GM12873 (cell line): ENCODE data around the gene FOXD2.

Experiments used
- TF ChIP-seq, protein P1 (sequence below): IDR thresholded peaks from 2 replicates; pipeline ENCODE4 v1.5.1; 2012; ENCODE audit warnings: low read depth, mild to moderate bottlenecking, moderate library complexity, low read length, control low read depth; ENCODE audit not compliant: insufficient read depth; ENCODE audit errors: missing control alignments

Gene FOXD2

GRCh38 chr1:47432071-47433036 is 5.5 kb upstream of the FOXD2 start:
- TF ChIP-seq, protein P1, sequence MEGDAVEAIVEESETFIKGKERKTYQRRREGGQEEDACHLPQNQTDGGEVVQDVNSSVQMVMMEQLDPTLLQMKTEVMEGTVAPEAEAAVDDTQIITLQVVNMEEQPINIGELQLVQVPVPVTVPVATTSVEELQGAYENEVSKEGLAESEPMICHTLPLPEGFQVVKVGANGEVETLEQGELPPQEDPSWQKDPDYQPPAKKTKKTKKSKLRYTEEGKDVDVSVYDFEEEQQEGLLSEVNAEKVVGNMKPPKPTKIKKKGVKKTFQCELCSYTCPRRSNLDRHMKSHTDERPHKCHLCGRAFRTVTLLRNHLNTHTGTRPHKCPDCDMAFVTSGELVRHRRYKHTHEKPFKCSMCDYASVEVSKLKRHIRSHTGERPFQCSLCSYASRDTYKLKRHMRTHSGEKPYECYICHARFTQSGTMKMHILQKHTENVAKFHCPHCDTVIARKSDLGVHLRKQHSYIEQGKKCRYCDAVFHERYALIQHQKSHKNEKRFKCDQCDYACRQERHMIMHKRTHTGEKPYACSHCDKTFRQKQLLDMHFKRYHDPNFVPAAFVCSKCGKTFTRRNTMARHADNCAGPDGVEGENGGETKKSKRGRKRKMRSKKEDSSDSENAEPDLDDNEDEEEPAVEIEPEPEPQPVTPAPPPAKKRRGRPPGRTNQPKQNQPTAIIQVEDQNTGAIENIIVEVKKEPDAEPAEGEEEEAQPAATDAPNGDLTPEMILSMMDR, result peak; percentile 87

DNA sequence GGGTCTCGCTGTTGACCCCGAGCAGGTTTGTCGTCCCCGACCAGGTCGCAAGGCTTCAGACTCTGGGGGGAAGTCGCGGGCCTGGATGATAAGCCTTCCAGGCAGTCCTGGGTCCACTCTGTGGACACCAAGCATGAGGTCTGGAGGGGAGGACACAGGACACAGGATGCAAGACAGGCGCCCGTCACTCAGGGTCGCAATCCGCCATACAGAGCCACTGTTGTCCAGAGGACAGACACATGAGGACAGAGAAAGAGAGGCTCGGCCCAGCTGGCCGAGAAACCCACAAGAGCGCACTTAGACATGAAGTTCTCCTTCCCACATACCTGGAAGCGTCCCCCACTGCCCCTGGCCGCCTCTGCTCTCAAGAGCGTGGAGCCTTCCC is 4.8 kb upstream of the FOXD2 start:
- TF ChIP-seq, protein P1, result no peak

- TF ChIP-seq, protein P1, result no peak
Observed at GRCh38 chr1:47433477-47434050, 4.3 kb upstream of the FOXD2 start.

- TF ChIP-seq, protein P1, result no peak
Observed at GRCh38 chr1:47434051-47434842, 3.6 kb upstream of the FOXD2 start.

DNA sequence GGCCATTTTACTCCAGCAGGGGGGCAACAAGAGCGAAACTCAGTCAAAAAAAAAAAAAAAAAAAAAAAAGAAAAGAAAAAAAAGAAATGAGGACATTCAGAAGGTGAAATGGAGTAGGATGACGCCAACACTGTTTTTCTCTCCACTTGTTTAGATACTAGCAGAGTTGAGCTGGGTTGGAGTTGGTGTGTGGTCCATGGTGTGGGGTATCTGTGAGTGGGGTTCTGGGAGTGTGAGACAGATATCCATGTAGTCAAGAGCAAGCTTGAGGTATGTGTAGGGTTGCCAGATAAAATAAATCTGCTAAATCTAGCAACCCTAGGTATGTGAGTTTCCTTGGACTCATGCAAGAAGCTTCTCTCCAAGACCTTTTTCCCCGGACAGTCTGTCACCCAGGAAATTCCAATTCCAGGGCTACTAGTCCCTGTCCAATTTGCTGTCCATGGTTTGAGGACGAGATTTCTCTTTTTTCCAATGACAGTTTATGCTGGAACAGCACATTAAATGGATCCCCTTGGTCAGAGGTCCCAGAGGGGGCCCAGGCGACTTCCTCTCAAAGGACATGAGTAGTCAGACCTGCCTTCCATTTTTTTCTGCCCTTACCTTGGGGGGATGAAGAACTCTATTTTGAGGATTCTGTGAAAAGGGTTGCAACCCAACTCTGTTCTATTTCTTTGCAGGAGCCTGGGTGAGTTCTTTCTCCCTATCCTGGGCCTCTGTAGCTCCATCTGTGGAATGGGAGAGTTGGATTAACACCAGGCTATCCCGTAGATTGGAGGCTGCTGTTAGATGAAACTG is 2.1 kb upstream of the FOXD2 start:
- TF ChIP-seq, protein P1, result no peak

GRCh38 chr1:47436304-47436978 is 1.4 kb upstream of the FOXD2 start:
- TF ChIP-seq, protein P1, result peak; percentile 100
